GM12801 (cell line): Measurements from ENCODE around the gene TIGD6.

ENCODE experiments used
- CTCF ChIP-seq: IDR thresholded peaks from one replicate; pipeline ENCODE4 v1.5.1; 2011; ENCODE audit warnings: control low read depth; ENCODE audit not compliant: insufficient read length; ENCODE audit errors: extremely low read depth

Gene TIGD6

GRCh38 chr5:149966946-149967345 lies 33.5 kb downstream of the TIGD6 start:
- no peak for TF ChIP-seq CTCF

- no peak for TF ChIP-seq CTCF
Measured at GRCh38 chr5:149963729-149964128, 36.7 kb downstream of the TIGD6 start.

GRCh38 chr5:149962601-149963300 lies 37.7 kb downstream of the TIGD6 start:
- no peak for TF ChIP-seq CTCF

- no peak for TF ChIP-seq CTCF
Measured at GRCh38 chr5:149961957-149962409, 38.5 kb downstream of the TIGD6 start.

GRCh38 chr5:149961186-149961685 lies 39.2 kb downstream of the TIGD6 start:
- no peak for TF ChIP-seq CTCF

- TF ChIP-seq CTCF: no peak
Measured at GRCh38 chr5:149960272-149961185, 39.9 kb downstream of the TIGD6 start, which contains the start of gene SLC26A2. SLC26A2 (plus strand) TSS chr5:149960758; CDS start chr5:149977653, 16,895 bp downstream.
